Measurements from ENCODE around the gene OR14K1. TPM values are rescaled to one million over a fixed set of nuclear protein-coding genes. Genes with fewer than 3 reads are reported as not detected.
"Not testable (repeated sequence)": the region's sequence is repeated elsewhere in the genome, so short reads cannot be mapped to it uniquely, and the experiment has no call there.

Gene OR14K1, protein sequence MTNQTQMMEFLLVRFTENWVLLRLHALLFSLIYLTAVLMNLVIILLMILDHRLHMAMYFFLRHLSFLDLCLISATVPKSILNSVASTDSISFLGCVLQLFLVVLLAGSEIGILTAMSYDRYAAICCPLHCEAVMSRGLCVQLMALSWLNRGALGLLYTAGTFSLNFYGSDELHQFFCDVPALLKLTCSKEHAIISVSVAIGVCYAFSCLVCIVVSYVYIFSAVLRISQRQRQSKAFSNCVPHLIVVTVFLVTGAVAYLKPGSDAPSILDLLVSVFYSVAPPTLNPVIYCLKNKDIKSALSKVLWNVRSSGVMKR
- not detected for total RNA-seq
- not detected for polyA plus RNA-seq (2013, experiment 1 of 2)
- not detected for polyA plus RNA-seq (2013, experiment 2 of 2)
- 0 to 0.14 (median 0) reads per million in 172 experiments for total RNA-seq

DNA sequence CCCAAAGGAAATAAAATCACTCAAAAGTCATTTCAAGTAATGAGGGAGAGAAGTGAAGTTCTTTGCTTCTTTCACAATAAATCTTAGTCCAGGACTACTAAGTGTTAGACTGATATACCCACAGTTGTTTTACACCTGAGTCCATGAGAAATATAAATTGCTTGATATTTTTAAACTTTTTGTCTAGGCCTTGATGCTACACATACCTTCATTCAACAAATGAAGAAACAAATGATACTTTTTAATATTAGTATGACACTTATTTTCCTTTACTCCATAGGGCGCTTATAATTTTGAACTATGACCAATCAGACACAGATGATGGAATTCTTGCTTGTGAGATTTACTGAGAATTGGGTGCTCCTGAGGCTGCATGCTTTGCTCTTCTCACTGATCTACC lies at the start of gene OR14K1:
TSS of gene OR14K1 (plus strand) at position 301 of the 400 bp plus-strand sequence. CDS start at position 301, 0 bp downstream.
- ChIA-PET POLR2A (no interaction called here), CTCF (no interaction called here)
- H3K27me3 ChIP-seq (ENCODE audit: control insufficient read depth in 1 of 2, insufficient read depth in 2 of 2, low read length in 2 of 2), result no peaks in the 10 kb centered on the region
- no peak within 1 kb of the TSS for H3K4me3 Mint-ChIP-seq
- H3K4me3 ChIP-seq (ENCODE audit: low read length), result no peak within 1 kb of the TSS
- TF ChIP-seq, protein P1, sequence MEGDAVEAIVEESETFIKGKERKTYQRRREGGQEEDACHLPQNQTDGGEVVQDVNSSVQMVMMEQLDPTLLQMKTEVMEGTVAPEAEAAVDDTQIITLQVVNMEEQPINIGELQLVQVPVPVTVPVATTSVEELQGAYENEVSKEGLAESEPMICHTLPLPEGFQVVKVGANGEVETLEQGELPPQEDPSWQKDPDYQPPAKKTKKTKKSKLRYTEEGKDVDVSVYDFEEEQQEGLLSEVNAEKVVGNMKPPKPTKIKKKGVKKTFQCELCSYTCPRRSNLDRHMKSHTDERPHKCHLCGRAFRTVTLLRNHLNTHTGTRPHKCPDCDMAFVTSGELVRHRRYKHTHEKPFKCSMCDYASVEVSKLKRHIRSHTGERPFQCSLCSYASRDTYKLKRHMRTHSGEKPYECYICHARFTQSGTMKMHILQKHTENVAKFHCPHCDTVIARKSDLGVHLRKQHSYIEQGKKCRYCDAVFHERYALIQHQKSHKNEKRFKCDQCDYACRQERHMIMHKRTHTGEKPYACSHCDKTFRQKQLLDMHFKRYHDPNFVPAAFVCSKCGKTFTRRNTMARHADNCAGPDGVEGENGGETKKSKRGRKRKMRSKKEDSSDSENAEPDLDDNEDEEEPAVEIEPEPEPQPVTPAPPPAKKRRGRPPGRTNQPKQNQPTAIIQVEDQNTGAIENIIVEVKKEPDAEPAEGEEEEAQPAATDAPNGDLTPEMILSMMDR (IDR thresholded peaks at IDR 0.05), result no peak
- no peak within 1 kb of the TSS for H3K27ac ChIP-seq (ENCODE audit: low read depth in 1 of 2, low read length in 2 of 2)
- no peaks in the 10 kb centered on the region for H3K4me1 ChIP-seq (ENCODE audit: insufficient read depth, low read length)
- H3K9me3 ChIP-seq (ENCODE audit: control insufficient read depth in 1 of 2, insufficient read depth in 1 of 2, low read length in 2 of 2), result peaks cover 0 to 2% of the 10 kb centered on the region in 2 experiments
- no peaks in the 10 kb centered on the region for H3K9me3 Mint-ChIP-seq
- peaks cover 4% of the 10 kb centered on the region for H3K27me3 Mint-ChIP-seq
- ATAC-seq (ENCODE audit: poor library complexity) (no peak), DNase-seq (no peak)
- intact Hi-C loops (cut with DNase I, micrococcal nuclease), result no loop called here
- no peaks in the 10 kb centered on the region for H3K36me3 Mint-ChIP-seq (ENCODE audit: low read depth)
- H3K4me1 Mint-ChIP-seq (ENCODE audit: low read depth), result no peaks in the 10 kb centered on the region
- no peaks in the 10 kb centered on the region for H3K36me3 ChIP-seq (ENCODE audit: insufficient read depth, low read length)
- H3K27ac Mint-ChIP-seq, result no peak within 1 kb of the TSS

DNA sequence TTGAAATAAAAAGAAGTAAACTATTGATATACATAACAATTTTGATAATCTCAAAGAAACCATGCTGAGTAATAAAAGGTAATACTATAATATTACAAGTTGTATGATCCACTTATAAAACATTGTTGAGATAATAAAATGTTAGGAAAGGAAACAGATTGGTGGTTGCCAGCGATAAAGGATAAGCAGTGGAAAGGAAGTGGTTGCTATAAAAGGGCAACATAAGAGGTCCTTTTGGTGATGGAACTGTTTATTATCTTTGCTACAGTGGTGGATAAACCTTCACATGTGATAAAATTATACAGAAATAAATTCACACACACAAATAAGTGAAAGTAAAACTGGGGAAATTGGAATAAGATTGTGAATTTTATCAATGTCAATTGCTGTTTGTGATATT lies 37.1 kb upstream of the OR14K1 start:
- TF ChIP-seq, protein P1 (IDR thresholded peaks at IDR 0.05), result no peak
- ATAC-seq (ENCODE audit: poor library complexity), result no peak
- no peak overlapping the region for H3K27ac Mint-ChIP-seq

DNA sequence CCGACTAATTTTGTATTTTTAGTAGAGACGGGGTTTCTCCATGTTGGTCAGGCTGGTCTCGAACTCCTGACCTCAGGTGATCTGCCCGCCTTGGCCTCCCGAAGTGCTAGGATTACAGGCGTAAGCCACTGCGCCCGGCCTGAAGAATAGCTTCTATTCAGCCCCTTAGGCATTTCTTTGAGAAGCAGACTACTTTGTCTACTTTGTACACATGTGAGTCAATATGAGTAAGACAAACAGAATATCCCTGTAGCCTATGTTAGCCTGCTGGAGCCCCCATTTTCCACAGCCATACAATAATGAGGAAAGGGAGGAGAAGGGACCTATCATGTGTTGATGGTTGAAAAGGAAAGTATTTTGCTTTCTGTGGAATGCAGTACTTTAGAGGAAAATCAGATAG lies 27.7 kb upstream of the OR14K1 start:
- H3K4me3 ChIP-seq (ENCODE audit: low read length); POLR2A ChIA-PET; H3K27me3 Mint-ChIP-seq; intact Hi-C loops (cut with DNase I, micrococcal nuclease); H3K27ac ChIP-seq (ENCODE audit: low read depth in 1 of 2, low read length in 2 of 2); H3K9me3 Mint-ChIP-seq; H3K4me1 ChIP-seq (ENCODE audit: insufficient read depth, low read length); H3K9me3 ChIP-seq (ENCODE audit: control insufficient read depth in 1 of 2, insufficient read depth in 1 of 2, low read length in 2 of 2); DNase-seq; H3K4me1 Mint-ChIP-seq (ENCODE audit: low read depth); H3K27me3 ChIP-seq (ENCODE audit: control insufficient read depth in 1 of 2, insufficient read depth in 2 of 2, low read length in 2 of 2); H3K36me3 Mint-ChIP-seq (ENCODE audit: low read depth); CTCF ChIA-PET; H3K36me3 ChIP-seq (ENCODE audit: insufficient read depth, low read length); H3K27ac Mint-ChIP-seq; ATAC-seq (ENCODE audit: poor library complexity); H3K4me3 Mint-ChIP-seq: not testable (repeated sequence)

More for the DNA sequence above, 37.1 kb upstream of the OR14K1 start:
- Histone ChIP-seq H3K9me3 (ENCODE audit: control insufficient read depth in 1 of 2, insufficient read depth in 1 of 2, low read length in 2 of 2) (no peaks in the 10 kb centered on the region), H3K27ac (ENCODE audit: low read depth in 1 of 2, low read length in 2 of 2) (no peak overlapping the region), H3K27me3 (ENCODE audit: control insufficient read depth in 1 of 2, insufficient read depth in 2 of 2, low read length in 2 of 2) (no peaks in the 10 kb centered on the region), H3K4me3 (ENCODE audit: low read length) (no peak overlapping the region), H3K36me3 (ENCODE audit: insufficient read depth, low read length) (no peaks in the 10 kb centered on the region), H3K4me1 (ENCODE audit: insufficient read depth, low read length) (no peaks in the 10 kb centered on the region)
- CTCF ChIA-PET, result no interaction called here
- Mint-ChIP-seq H3K4me1 (ENCODE audit: low read depth) (no peaks in the 10 kb centered on the region), H3K4me3 (no peak overlapping the region), H3K36me3 (ENCODE audit: low read depth) (no peaks in the 10 kb centered on the region), H3K27me3 (no peaks in the 10 kb centered on the region), H3K9me3 (peaks cover 2% of the 10 kb centered on the region)
- DNase-seq, result no peak
- intact Hi-C loops (cut with DNase I, micrococcal nuclease), result no loop called here
- POLR2A ChIA-PET, result no interaction called here

DNA sequence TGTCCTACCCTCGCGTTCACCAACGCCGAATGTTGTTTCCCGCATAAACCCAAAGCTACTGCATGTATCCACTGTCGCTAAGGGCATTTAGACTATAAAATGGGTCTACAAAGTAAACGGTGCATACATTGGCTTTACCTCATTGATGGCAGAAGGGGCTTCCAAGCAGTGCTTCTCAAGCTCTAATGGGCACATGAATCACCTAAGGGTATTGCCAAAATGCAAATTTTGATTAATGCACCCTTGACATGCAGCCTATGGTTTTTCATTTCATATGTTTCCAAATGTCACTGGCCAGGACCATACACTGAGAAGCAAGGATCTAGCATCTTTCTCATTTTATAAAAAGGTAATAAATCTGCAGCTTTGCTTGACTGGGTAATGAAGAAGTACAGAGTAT lies 24.7 kb upstream of the OR14K1 start:
- Mint-ChIP-seq H3K9me3 (peaks cover 5% of the 10 kb centered on the region), H3K4me3 (no peak overlapping the region), H3K36me3 (ENCODE audit: low read depth) (no peaks in the 10 kb centered on the region), H3K4me1 (ENCODE audit: low read depth) (no peaks in the 10 kb centered on the region), H3K27ac (no peak overlapping the region), H3K27me3 (peaks cover 3% of the 10 kb centered on the region)
- TF ChIP-seq, protein P1 (IDR thresholded peaks at IDR 0.05), result no peak
- ATAC-seq (ENCODE audit: poor library complexity) (no peak), DNase-seq (no peak)
- ChIA-PET CTCF (no interaction called here), POLR2A (no interaction called here)
- H3K4me1 ChIP-seq (ENCODE audit: insufficient read depth, low read length), result no peaks in the 10 kb centered on the region
- H3K4me3 ChIP-seq (ENCODE audit: low read length), result no peak overlapping the region
- intact Hi-C loops (cut with DNase I, micrococcal nuclease), result no loop called here
- no peaks in the 10 kb centered on the region for H3K27me3 ChIP-seq (ENCODE audit: control insufficient read depth in 1 of 2, insufficient read depth in 2 of 2, low read length in 2 of 2)
- H3K9me3 ChIP-seq (ENCODE audit: control insufficient read depth in 1 of 2, insufficient read depth in 1 of 2, low read length in 2 of 2), result peaks cover 0 to 6% of the 10 kb centered on the region in 2 experiments
- no peaks in the 10 kb centered on the region for H3K36me3 ChIP-seq (ENCODE audit: insufficient read depth, low read length)
- H3K27ac ChIP-seq (ENCODE audit: low read depth in 1 of 2, low read length in 2 of 2), result no peak overlapping the region

Data from CD4-positive, alpha-beta T cell (primary cell).